Chondrocyte (in vitro differentiated cells): ENCODE results near the gene MND1. TPM values are rescaled to one million over a fixed set of nuclear protein-coding genes. Genes with fewer than 3 reads are reported as not detected.

Experiments
- DNase-seq: peaks from one replicate; pipeline ENCODE4 v3.0.0; 2021; ENCODE audit warnings: mixed read lengths, low spot score
- H3K27ac Mint-ChIP-seq: one replicate; pipeline ENCODE4 v1.8.0; 2021; ENCODE audit warnings: mild to moderate bottlenecking, moderate library complexity, mixed read lengths; ENCODE audit not compliant: unreplicated experiment
- H3K27me3 Mint-ChIP-seq: 2 replicates; pipeline ENCODE4 v1.8.0; 2021; ENCODE audit warnings: low read depth, mixed read lengths
- H3K36me3 Mint-ChIP-seq: 2 replicates; pipeline ENCODE4 v1.8.0; 2021; ENCODE audit warnings: low read depth, mixed read lengths
- H3K4me1 Mint-ChIP-seq: 2 replicates; pipeline ENCODE4 v1.8.0; 2021; ENCODE audit warnings: low read depth, mild to moderate bottlenecking, mixed read lengths
- H3K4me3 Mint-ChIP-seq: one replicate; pipeline ENCODE4 v1.8.0; 2021; ENCODE audit warnings: mild to moderate bottlenecking, moderate library complexity, mixed read lengths; ENCODE audit not compliant: unreplicated experiment
- H3K9me3 Mint-ChIP-seq: 2 replicates; pipeline ENCODE4 v1.8.0; 2021; ENCODE audit warnings: low read depth, mixed read lengths
- CTCF ChIP-seq: fragments of 200-600 bp; sonication (generic); IDR thresholded peaks from 2 replicates; pipeline ENCODE4 v1.5.0; 2021; ENCODE audit warnings: antibody characterized with exemption, mild to moderate bottlenecking, moderate library complexity
- total RNA-seq: library from RNA; stranded (reverse); gene quantifications from 3 replicates; pipeline ENCODE4 v1.2.1, GENCODE V29; 2021

Gene MND1
- total RNA-seq, 1 donor from 2014 or later, result 0.90 TPM

- Mint-ChIP-seq H3K4me1 (peaks cover 15% of the 10 kb centered on the region), H3K9me3 (no peaks in the 10 kb centered on the region), H3K36me3 (no peaks in the 10 kb centered on the region), H3K27me3 (no peaks in the 10 kb centered on the region), H3K4me3 (no peak overlapping the region), H3K27ac (no peak overlapping the region)
- TF ChIP-seq CTCF, result no peak
- DNase-seq, result no peak
These were observed 89.2 kb downstream of the MND1 start for GRCh38 chr4:153433754-153434105.

- H3K4me3 Mint-ChIP-seq, result no peak overlapping the region
- no peaks in the 10 kb centered on the region for H3K36me3 Mint-ChIP-seq
- no peaks in the 10 kb centered on the region for H3K27me3 Mint-ChIP-seq
- H3K4me1 Mint-ChIP-seq, result peaks cover 13% of the 10 kb centered on the region
- no peak for TF ChIP-seq CTCF
- H3K27ac Mint-ChIP-seq, result no peak overlapping the region
- no peaks in the 10 kb centered on the region for H3K9me3 Mint-ChIP-seq
- DNase-seq, result no peak
These were observed 89.7 kb downstream of the MND1 start for GRCh38 chr4:153434190-153434589.

- Mint-ChIP-seq H3K36me3 (no peaks in the 10 kb centered on the region), H3K27ac (peak overlapping the region; percentile 9), H3K27me3 (no peaks in the 10 kb centered on the region), H3K4me1 (peaks cover 4% of the 10 kb centered on the region), H3K9me3 (no peaks in the 10 kb centered on the region), H3K4me3 (no peak overlapping the region)
- TF ChIP-seq CTCF, result no peak
- no peak for DNase-seq
These were observed 94.6 kb downstream of the MND1 start for GRCh38 chr4:153438916-153439756.

- no peak for TF ChIP-seq CTCF
- no peak for DNase-seq
- no peak overlapping the region for H3K4me3 Mint-ChIP-seq
- H3K4me1 Mint-ChIP-seq, result peaks cover 4% of the 10 kb centered on the region
- no peaks in the 10 kb centered on the region for H3K36me3 Mint-ChIP-seq
- H3K9me3 Mint-ChIP-seq, result no peaks in the 10 kb centered on the region
- no peak overlapping the region for H3K27ac Mint-ChIP-seq
- no peaks in the 10 kb centered on the region for H3K27me3 Mint-ChIP-seq
These were observed 95.3 kb downstream of the MND1 start for GRCh38 chr4:153439831-153440230.

GRCh38 chr4:153440475-153440874, 96.0 kb downstream of the MND1 start:
- Mint-ChIP-seq H3K4me3 (no peak overlapping the region), H3K9me3 (no peaks in the 10 kb centered on the region), H3K27ac (no peak overlapping the region), H3K27me3 (no peaks in the 10 kb centered on the region), H3K36me3 (no peaks in the 10 kb centered on the region), H3K4me1 (peaks cover 4% of the 10 kb centered on the region)
- DNase-seq, result no peak
- TF ChIP-seq CTCF, result no peak
